ENCODE results near the gene SPEN.
"Not testable (repeated sequence)": the region's sequence is repeated elsewhere in the genome, so short reads cannot be mapped to it uniquely, and the experiment has no call there.

The SPEN gene

GRCh38 chr1:15961492-15961891 is 114.0 kb downstream of the SPEN start:
- no peak for DNase-seq (ENCODE audit: low read depth)

GRCh38 chr1:15962176-15962575 is 114.7 kb downstream of the SPEN start:
- no peak for DNase-seq (ENCODE audit: low read depth)

- no peak for DNase-seq (ENCODE audit: low read depth)
These were observed 115.3 kb downstream of the SPEN start for GRCh38 chr1:15962671-15963362.

- DNase-seq (ENCODE audit: low read depth) = no peak
These were observed 116.0 kb downstream of the SPEN start for GRCh38 chr1:15963363-15963967.

GRCh38 chr1:15963968-15964648 is 116.6 kb downstream of the SPEN start:
- no peak for DNase-seq (ENCODE audit: low read depth)

GRCh38 chr1:15965228-15965767 is 117.8 kb downstream of the SPEN start:
- DNase-seq (ENCODE audit: low read depth) = peak; percentile 60

GRCh38 chr1:15966081-15966955 is 118.8 kb downstream of the SPEN start:
- DNase-seq (ENCODE audit: low read depth) = peak; percentile 60

GRCh38 chr1:15966956-15967344 is 119.4 kb downstream of the SPEN start:
- no peak for DNase-seq (ENCODE audit: low read depth)

- DNase-seq (ENCODE audit: low read depth) = no peak
These were observed 120.7 kb downstream of the SPEN start for GRCh38 chr1:15968172-15968571.

GRCh38 chr1:15969321-15969880 is 121.9 kb downstream of the SPEN start:
- DNase-seq (ENCODE audit: low read depth) = no peak

- no peak for DNase-seq (ENCODE audit: low read depth)
These were observed 123.4 kb downstream of the SPEN start for GRCh38 chr1:15970911-15971310.

GRCh38 chr1:15972409-15972808 is 124.9 kb downstream of the SPEN start:
- no peak for DNase-seq (ENCODE audit: low read depth)

GRCh38 chr1:15973772-15974171 is 126.3 kb downstream of the SPEN start:
- no peak for DNase-seq (ENCODE audit: low read depth)

- DNase-seq (ENCODE audit: low read depth) = no peak
These were observed 127.3 kb downstream of the SPEN start for GRCh38 chr1:15974855-15975254.

GRCh38 chr1:15975358-15975804 is 127.9 kb downstream of the SPEN start:
- DNase-seq (ENCODE audit: low read depth) = peak; percentile 77

- DNase-seq (ENCODE audit: low read depth) = peak; percentile 94
These were observed 128.5 kb downstream of the SPEN start, which contains the start of gene ZBTB17 for GRCh38 chr1:15975805-15976680. Gene ZBTB17, minus strand, starts transcription at chr1:15976101. Its CDS starts 27,606 bp downstream, at chr1:15948495.

GRCh38 chr1:15977947-15978346 is 130.4 kb downstream of the SPEN start:
- DNase-seq (ENCODE audit: low read depth) = not testable (repeated sequence)

- no peak for DNase-seq (ENCODE audit: low read depth)
These were observed 134.2 kb downstream of the SPEN start for GRCh38 chr1:15981679-15982078.

GRCh38 chr1:15983275-15983674 is 135.8 kb downstream of the SPEN start:
- DNase-seq (ENCODE audit: low read depth) = no peak

GRCh38 chr1:15985611-15986297 is 138.2 kb downstream of the SPEN start:
- DNase-seq (ENCODE audit: low read depth) = peak; percentile 64

Data from ELR (cell line).